Measurements from ENCODE around the gene ZDHHC4. TPM values are rescaled to one million over a fixed set of nuclear protein-coding genes. Genes with fewer than 3 reads are reported as not detected.
A peak's percentile ranks its signal among the peaks of the same experiment; 100 is the strongest.

ZDHHC4 gene
- total and polyA plus RNA-seq, 2 of the 8 experiments (the other 6 are each of a cell fraction or from before 2014, with no cell fraction given): 50.2 to 171 TPM

DNA sequence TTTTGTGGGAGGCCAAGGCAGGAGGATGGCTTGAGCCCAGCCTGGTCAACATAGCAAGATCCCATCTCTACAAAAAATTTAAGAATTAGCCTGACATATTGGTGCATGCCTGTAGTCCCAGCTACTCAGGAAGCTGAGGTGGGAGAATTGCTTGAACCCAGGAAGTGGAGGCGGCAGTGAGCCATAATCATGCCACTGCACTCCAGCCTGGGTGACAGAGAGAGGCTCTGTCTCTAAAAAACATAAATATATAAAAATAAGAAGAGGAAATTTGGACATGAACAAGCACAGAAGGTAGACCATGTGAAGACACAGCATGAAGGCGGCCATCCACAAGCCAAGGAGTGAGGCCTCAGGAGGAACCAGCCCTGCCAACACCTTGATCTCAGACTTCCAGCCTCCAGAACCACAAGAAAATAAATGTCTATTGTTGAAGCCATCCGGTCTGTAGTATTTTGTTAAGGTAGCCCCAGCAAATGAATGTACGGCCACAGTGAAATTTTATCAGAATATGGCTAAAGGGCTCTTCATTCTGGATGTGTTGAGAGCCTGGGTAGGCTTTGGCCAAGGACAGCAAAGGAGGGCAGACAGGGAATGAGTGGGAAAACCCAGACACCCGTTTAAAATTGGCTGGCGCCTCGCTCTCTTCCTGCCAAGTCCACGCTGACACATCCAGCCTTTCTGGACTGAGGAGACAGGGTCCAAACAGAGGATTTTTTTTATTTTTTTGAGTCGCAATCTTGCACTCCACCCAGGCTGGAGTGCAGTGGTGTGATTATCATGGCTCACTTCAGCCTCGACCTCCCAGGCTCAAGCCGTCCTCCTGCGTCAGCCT is 13.1 kb upstream of the ZDHHC4 start:
- Histone ChIP-seq H3K79me2 (ENCODE audit: control insufficient read depth in 1 of 2, insufficient read depth in 2 of 2, low read length in 2 of 2) (no peaks in the 10 kb centered on the region), H3K36me3 (ENCODE audit: control insufficient read depth in 2 of 4, insufficient read depth in 4 of 4, low read length in 3 of 4) (no peaks in the 10 kb centered on the region), H2AK5ac (ENCODE audit: low read depth, low read length) (no peak overlapping the region), H3K4me2 (ENCODE audit: insufficient read depth in 1 of 2, low read depth in 2 of 2, low read length in 2 of 2) (no peak overlapping the region), H4K91ac (replicated peaks; ENCODE audit: insufficient read length, low read length) (no peak overlapping the region), H3K79me1 (ENCODE audit: low read depth, low read length) (no peaks in the 10 kb centered on the region), H4K20me1 (replicated peaks in 1 of 2; ENCODE audit: control insufficient read depth in 1 of 2, insufficient read depth in 2 of 2, low read length in 2 of 2) (no peaks in the 10 kb centered on the region), H4K5ac (ENCODE audit: insufficient read length, low read depth, low read length) (no peak overlapping the region), H2BK120ac (replicated peaks; ENCODE audit: low read depth, low read length) (no peak overlapping the region), H3K4me1 (replicated peaks in 1 of 4; ENCODE audit: control insufficient read depth in 3 of 4, insufficient read depth in 4 of 4, low read length in 3 of 4) (peaks cover 0 to 3% (median 1%) of the 10 kb centered on the region in 4 experiments; a peak in 3 of 7 replicates), H2BK12ac (ENCODE audit: low read depth, low read length) (no peak overlapping the region), H3K4me3 (ENCODE audit: extremely low read depth in 1 of 4, insufficient read depth in 2 of 4, low read depth in 3 of 4, low read length in 4 of 4) (no peak overlapping the region), H3K27ac (ENCODE audit: low read depth, low read length) (no peak overlapping the region), H3K18ac (ENCODE audit: extremely low read depth, low read length) (no peak overlapping the region), H2BK15ac (ENCODE audit: low read length) (0 out of 2 replicates have a peak overlapping the region, but pooled peaks have one; percentile 29), H3K14ac (ENCODE audit: insufficient read length) (no peak overlapping the region), H2BK20ac (ENCODE audit: low read length) (no peak overlapping the region), H3K56ac (replicated peaks; ENCODE audit: insufficient read length, low read depth, low read length) (no peak overlapping the region), H3K9ac (replicated peaks in 1 of 4; ENCODE audit: extremely low read depth in 1 of 4, low read depth in 3 of 4, low read length in 3 of 4) (no peak overlapping the region), H2BK5ac (ENCODE audit: low read depth, low read length) (no peak overlapping the region), H3K23ac (ENCODE audit: insufficient read length) (no peak overlapping the region), H2AFZ (ENCODE audit: low read length) (no peak overlapping the region), H3K23me2 (ENCODE audit: low read depth, low read length) (no peaks in the 10 kb centered on the region), H3K27me3 (replicated peaks in 1 of 4; ENCODE audit: control insufficient read depth in 3 of 4, extremely low read depth in 1 of 4, insufficient read depth in 3 of 4, low read length in 3 of 4) (no peaks in the 10 kb centered on the region; a peak in 1 of 7 replicates), H4K8ac (ENCODE audit: extremely low read depth, insufficient read depth, low read length) (no peak overlapping the region), H3K9me3 (ENCODE audit: insufficient read depth in 2 of 2, low read depth in 1 of 2, low read length in 1 of 2) (no peaks in the 10 kb centered on the region), H3K4ac (replicated peaks; ENCODE audit: insufficient read length, low read depth, low read length) (no peak overlapping the region)
- no peak for DNase-seq (ENCODE audit: low read depth in 1 of 2, low spot score in 2 of 2)
- 95% methylated on average over 12 of the region's 12 CpGs; no CpG with 5 or more reads in 1 of the 2 experiments for WGBS, 2 experiments (ENCODE audit: extremely low coverage in 1 of 2, insufficient coverage in 1 of 2, insufficient read length in 1 of 2, insufficient replicate concordance in 2 of 2, low coverage in 1 of 2, low lambda C conversion rate in 2 of 2, missing lambda C conversion rate in 1 of 2)
- TF ChIP-seq SUZ12 (IDR thresholded peaks at IDR 0.05; ENCODE audit: low read length) (no peak), KDM1A (IDR thresholded peaks at IDR 0.05; ENCODE audit: borderline replicate concordance, low read length) (no peak), EGR1 (IDR thresholded peaks at IDR 0.05; ENCODE audit: borderline replicate concordance, low read depth, low read length) (no peak)
- TF ChIP-seq, protein P1, sequence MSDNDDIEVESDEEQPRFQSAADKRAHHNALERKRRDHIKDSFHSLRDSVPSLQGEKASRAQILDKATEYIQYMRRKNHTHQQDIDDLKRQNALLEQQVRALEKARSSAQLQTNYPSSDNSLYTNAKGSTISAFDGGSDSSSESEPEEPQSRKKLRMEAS (IDR thresholded peaks at IDR 0.05): no peak
- FAIRE-seq: no peak
- ChIA-PET POLR2A (ENCODE audit: partially characterized antibody) (no interaction called here), CTCF (ENCODE audit: partially characterized antibody) (interaction anchor here (2.0 kb wide), 1 partner anchor 8 kb away, joined by 9 read pairs; no protein-coding TSS in a partner anchor)

All from H1 (cell line).